Measurements from ENCODE around the gene TBXAS1. TPM values are rescaled to one million over a fixed set of nuclear protein-coding genes. Genes with fewer than 3 reads are reported as not detected.

The TBXAS1 gene
- total RNA-seq, 4 donors from 2014 or later: 23.0 to 128 (median 47.3) TPM

DNA sequence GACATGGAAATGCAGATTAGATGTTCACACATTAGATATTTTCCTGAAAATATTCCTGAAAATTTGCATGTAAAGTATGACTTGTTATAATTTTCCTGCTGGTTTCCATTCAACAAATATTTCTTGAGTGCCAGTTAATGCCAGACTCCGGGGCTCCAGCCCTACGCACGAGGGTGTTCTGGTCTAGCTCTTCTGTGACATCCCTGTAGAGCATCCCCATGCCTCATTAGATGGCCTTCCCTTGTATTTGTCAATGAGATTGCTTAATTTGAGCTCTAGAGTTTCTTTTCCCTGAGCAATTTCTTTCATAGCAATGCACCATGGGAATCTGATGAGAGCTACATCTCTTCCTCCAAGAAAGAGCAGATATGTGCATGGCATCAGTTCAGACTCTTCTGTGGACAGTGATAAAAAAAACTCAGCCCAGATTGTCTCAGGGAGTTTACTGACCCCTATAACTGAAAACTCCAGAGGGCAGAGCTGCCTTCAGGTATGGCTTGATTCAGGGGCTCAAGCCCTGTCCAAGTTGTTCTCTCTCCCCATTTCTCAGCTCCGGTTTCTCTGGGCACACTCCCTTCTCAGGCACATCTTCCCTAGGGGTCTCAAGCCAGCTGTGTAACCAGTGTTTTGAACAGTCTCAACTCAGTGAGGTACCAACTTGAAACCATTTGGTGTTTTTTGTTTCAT lies 137.0 kb downstream of the TBXAS1 start:
- TF ChIP-seq, protein P1, sequence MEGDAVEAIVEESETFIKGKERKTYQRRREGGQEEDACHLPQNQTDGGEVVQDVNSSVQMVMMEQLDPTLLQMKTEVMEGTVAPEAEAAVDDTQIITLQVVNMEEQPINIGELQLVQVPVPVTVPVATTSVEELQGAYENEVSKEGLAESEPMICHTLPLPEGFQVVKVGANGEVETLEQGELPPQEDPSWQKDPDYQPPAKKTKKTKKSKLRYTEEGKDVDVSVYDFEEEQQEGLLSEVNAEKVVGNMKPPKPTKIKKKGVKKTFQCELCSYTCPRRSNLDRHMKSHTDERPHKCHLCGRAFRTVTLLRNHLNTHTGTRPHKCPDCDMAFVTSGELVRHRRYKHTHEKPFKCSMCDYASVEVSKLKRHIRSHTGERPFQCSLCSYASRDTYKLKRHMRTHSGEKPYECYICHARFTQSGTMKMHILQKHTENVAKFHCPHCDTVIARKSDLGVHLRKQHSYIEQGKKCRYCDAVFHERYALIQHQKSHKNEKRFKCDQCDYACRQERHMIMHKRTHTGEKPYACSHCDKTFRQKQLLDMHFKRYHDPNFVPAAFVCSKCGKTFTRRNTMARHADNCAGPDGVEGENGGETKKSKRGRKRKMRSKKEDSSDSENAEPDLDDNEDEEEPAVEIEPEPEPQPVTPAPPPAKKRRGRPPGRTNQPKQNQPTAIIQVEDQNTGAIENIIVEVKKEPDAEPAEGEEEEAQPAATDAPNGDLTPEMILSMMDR (IDR thresholded peaks at IDR 0.05; ENCODE audit: low read depth): no peak

DNA sequence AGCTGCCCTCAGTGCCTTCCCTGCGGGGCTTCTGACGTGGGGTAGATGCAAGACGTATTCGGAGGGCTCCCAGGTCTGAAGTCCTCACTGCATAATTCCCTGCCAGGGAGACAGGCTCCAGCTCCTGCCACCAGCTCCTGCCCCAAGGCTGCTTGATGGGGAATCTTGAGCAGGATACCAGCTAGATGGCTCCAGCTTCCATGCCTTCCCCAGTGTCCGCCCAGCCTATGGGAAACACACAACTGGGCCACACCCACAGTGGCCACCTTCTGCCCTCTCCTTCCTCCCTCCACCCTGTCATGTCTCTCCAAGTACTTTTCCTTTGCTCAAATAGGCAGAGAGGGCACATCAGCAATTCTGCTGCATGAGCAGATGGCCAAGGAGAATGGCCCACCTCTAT lies 137.9 kb downstream of the TBXAS1 start:
- TF ChIP-seq, protein P1 (IDR thresholded peaks at IDR 0.05; ENCODE audit: low read depth): no peak

DNA sequence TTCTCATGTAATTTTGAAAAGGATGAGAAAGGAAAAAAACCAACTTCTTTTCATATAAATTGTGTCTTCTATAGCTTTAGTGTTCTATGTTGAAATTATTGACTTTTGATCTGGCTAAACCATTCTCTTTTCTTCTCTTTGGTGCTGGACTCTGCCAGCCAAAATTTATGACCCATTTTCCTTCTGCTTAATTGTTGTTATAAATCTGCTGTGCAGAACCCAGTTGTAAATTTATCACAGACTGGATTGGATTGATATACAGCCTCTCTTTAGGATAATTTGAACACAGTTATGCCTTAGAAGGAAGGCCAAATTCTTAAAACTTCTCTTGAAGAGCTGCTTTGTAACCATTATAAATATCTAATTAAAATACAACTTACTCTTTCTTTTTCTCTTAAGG lies 139.9 kb downstream of the TBXAS1 start:
- TF ChIP-seq, protein P1 (IDR thresholded peaks at IDR 0.05; ENCODE audit: low read depth): no peak

DNA sequence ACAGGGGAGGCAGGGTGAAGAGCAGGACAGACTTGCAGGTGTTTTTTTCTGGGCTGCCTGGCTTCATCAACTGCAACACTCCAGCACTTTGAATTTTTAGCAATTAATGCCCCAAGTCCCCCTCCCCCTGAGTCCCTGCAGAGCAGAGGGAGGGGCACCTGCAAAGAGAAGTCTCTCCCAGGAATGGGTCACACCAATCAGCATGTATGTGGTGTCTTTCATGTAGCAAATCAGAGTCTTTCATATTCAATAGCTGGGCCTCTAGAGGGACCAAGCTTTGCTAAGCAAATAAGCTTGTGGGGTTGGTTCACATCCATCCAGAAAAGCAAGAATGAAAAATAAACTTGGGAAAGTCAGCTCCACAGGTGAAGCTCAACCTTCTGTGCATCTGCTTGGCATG lies 143.0 kb downstream of the TBXAS1 start:
- TF ChIP-seq, protein P1 (IDR thresholded peaks at IDR 0.05; ENCODE audit: low read depth): no peak

DNA sequence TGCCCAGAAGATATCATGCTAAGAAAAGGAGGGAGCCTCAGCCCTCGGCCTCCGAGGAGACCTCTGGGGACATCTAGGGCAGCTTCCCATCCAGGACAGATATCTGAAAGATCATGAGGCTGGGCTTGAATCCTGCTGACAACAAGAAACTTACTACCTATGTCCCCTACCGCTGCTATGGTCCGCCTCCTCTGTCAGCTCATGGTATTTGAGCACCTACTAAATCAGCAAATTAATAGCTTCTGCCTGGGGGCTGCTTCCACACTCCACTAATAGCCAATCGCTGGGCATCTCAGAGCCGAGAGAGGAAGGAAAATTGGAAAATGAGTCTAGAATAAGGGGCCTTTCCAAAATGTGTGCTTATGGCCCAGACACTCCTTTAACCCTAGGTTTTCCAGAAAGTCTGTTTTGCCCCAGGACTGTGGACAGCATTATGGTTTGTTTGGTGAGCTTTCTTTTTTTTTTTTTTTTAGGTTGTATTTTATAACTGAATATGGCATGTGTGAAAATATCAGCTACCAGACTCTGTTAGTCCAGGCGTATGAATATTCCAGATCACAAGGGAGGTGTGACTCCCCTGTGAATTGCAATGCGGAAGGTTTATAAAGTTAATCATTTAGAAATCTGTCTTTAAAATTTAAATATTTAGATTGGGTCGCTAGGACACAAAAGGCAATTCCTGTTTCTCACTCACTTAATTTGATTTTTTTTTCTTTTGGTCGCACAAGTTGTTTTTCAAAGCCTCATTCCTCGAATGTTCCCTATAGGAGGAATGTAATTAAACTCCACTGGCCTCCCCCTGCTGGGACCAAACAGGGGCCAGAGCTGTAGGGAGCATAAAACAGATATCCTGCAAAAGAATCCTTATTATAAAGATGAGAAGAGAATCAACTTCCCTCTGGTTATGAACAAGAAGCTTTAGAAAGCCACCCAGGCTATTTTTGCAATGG lies 144.3 kb downstream of the TBXAS1 start:
- TF ChIP-seq, protein P1 (IDR thresholded peaks at IDR 0.05; ENCODE audit: low read depth): no peak

DNA sequence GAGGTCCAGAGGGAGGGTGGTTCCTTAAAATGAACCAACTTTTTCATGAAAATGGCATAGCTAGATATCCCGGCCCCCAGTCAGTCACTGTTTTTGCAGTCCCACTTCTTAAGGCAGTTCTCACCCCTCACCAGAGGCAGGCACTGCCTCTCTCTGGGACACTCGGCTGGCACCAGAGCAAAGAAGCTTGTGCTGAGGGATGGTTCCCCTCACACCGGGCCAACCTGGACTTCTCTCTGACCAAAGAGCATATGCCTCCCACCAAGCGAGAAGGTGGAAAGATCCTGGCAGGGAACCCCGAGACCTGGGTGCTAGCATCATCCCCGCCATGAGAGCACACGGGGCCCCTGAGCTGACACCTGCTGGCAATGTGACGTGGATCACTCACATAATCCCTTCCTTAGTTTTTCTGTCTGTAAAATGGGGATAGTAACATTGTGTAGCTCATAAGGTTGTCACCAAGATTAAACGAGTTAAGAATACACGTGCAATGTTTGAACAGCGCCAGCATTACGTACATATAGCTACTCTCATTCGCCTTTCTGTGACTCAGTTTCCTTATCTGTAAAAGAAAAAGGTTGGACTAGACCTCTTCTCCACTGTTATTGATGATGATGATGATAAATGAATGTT lies 145.2 kb downstream of the TBXAS1 start:
- TF ChIP-seq, protein P1 (IDR thresholded peaks at IDR 0.05; ENCODE audit: low read depth): no peak
